HUES6 (cell line): ENCODE data around the gene TMEM119.
"Not testable (repeated sequence)": the region's sequence is repeated elsewhere in the genome, so short reads cannot be mapped to it uniquely, and the experiment has no call there.

Source experiments
- H3K27ac ChIP-seq: 2 replicates; pipeline ENCODE4 v1.7.0; 2013; ENCODE audit warnings: low read depth, mild to moderate bottlenecking, low read length, inconsistent platforms
- H3K27me3 ChIP-seq: 2 replicates; pipeline ENCODE4 v1.6.1; 2013; ENCODE audit warnings: low read length; ENCODE audit not compliant: control insufficient read depth, insufficient read depth
- H3K36me3 ChIP-seq: 2 replicates; pipeline ENCODE4 v1.6.1; 2013; ENCODE audit warnings: low read length; ENCODE audit not compliant: control insufficient read depth, insufficient read depth
- H3K4me1 ChIP-seq: 2 replicates; pipeline ENCODE4 v1.6.1; 2013; ENCODE audit warnings: low read length; ENCODE audit not compliant: control insufficient read depth, insufficient read depth
- H3K4me3 ChIP-seq: 2 replicates; pipeline ENCODE4 v1.5.1; 2013; ENCODE audit warnings: low read depth, low read length
- H3K9ac ChIP-seq: one replicate; pipeline ENCODE4 v1.6.1; 2013; ENCODE audit warnings: mild to moderate bottlenecking, low read length
- H3K9me3 ChIP-seq: 2 replicates; pipeline ENCODE4 v1.6.1; 2013; ENCODE audit warnings: low read depth, low read length; ENCODE audit not compliant: control insufficient read depth, insufficient read depth

The TMEM119 gene

DNA sequence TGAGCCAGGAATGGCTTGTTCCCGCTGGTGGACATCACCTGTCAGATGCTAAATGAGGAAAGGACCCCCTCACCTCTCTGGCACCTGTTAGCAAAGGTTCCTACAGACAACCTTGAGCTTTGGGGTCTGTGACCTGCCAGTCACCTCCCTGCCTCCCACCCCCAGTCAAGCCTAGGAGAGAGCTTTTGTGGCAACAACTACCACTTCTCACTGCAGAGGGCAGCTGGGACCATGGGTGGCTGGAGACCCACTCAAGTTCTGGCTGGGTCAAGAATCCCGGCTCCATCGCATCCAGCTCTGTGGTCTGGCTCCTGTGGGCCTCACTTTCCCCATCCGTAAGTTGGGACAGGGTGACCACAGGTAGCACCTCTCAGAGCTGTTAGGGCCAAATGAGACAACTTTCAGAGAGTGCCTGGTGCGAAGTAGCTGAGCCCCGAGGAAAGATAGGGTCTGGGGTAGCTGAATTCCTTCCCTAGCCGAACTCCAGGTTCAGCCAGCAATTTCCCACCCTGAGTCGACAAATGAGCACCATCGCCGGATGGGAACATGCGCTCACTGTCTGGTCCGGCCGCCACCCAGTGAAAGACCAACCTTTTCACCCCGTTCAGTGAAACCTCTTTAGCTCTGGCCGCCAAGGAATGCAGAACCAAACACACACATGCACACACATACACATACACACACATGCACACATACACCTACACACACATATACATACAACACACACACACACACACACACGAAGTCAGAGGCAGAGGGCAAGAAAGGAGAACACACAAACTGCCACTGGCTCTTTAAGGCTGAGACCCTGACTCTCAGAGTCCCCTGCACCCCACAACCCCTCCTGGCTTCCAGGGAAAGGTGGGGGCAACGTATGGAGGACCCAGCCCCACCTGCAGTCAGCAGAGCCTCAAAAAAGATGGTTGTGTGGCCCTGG lies 1.9 kb downstream of the TMEM119 start:
- Histone ChIP-seq H3K4me1 (peaks cover 13% of the 10 kb centered on the region; the same call in 1 of the 2 replicates), H3K27ac (no peak overlapping the region), H3K27me3 (no peaks in the 10 kb centered on the region), H3K4me3 (no peak overlapping the region), H3K9ac (no peak overlapping the region), H3K36me3 (no peaks in the 10 kb centered on the region), H3K9me3 (no peaks in the 10 kb centered on the region)

DNA sequence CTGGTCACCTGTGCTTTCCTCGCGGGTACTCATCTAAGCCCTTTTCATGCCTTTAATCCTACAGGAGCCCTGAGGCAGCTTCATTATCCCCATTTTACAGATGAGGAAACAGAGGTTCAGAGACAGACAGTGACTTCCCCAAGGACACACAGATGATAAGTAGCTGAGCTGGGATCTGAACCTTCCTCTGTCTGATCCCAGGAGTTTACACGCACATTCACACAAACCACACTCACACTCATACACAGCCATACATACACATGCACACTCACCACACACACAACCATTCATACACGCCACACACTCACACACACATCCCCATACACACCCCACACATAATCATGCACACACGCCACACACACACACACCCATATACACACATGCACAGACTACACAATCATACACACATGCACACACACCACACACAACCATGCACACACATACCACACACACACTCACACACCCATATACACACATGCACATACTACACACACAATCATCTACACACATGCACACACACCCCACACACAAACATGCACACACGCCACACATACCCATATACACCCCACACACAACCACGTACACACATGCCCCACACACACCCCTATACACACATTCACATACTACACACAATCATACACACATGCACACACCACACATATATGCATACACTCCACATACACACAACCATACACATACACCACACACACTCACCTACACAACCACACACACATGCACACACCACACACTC lies 2.7 kb downstream of the TMEM119 start:
- Histone ChIP-seq H3K4me3 (no peak overlapping the region), H3K36me3 (no peaks in the 10 kb centered on the region), H3K9ac (no peak overlapping the region), H3K4me1 (peaks cover 13% of the 10 kb centered on the region; the same call in 1 of the 2 replicates), H3K27me3 (no peaks in the 10 kb centered on the region), H3K27ac (no peak overlapping the region), H3K9me3 (no peaks in the 10 kb centered on the region)

DNA sequence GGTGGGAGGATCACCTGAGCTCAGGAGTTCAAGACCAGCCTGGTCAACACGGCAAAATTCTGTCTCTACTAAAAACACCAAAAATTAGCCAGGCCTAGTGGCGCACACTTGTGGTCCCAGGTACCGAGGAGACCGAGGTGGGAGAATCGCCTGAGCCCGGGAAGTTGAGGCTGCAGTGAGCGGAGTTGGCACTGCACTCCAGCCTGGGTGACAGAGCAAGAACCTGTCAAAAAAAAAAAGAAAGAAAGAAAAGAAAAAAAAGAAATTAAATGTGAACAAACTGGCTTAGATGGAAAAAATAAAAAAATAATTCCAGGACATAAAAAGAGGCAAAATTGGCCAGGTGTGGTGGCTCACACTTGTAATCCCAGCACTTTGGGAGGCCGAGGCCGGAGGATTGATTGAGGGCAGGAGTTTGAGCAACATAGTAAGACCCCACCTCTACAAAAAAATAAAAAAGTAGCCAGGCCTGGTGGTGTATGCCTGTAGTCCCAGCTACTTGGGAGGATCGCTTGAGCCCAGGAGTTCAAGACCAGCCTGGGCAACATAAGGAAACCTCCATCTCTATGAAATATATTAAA lies 3.5 kb downstream of the TMEM119 start:
- H3K36me3 ChIP-seq = no peaks in the 10 kb centered on the region
- peaks cover 15% of the 10 kb centered on the region; the same call in 1 of the 2 replicates for H3K4me1 ChIP-seq
- no peak overlapping the region for H3K9ac ChIP-seq
- H3K4me3 ChIP-seq = no peak overlapping the region
- H3K9me3 ChIP-seq = no peaks in the 10 kb centered on the region
- no peaks in the 10 kb centered on the region for H3K27me3 ChIP-seq
- H3K27ac ChIP-seq = no peak overlapping the region

DNA sequence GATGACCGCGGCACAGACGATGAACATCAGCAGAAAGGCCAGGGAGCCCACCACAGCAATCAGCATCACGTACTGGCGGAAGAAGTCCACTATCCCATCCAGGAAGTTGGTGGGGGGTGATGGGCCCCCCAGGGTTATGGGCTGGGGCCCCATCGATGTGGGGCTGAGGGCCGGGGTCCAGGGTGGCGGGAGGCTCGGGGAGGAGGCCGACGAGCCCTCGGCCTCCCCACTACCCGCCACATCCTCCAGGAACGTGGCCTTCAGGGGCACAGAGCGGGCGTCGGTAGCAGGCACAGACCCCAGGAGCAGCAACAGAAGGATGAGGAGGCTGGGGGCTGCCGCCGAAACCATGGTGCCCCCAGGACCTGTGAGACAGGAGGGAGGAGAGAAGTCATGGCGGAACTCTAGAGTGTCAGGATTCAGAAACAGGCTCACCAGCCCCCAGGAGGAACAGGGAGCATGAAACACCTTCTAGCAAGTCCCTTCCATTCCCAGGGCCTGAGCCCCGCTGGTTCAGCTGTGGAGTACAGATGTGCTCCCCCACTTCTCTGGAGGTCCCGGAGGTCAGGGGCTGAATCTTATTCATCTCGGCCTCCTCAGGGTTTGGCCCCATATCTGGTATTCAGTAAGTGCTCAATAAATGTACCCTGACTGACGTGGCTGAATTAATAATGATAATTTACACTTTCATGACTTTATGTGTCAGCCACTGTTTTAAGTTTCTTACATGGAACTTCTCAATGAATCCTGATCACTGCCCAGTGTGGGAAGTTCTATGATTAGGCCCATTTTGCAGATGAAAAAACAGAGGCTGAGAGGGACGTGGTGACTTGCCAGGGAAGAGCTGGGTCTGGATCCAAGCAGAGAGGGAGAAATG lies 5.6 kb downstream of the TMEM119 start:
- Histone ChIP-seq H3K9me3 (no peaks in the 10 kb centered on the region), H3K9ac (no peak overlapping the region), H3K36me3 (no peaks in the 10 kb centered on the region), H3K27ac (no peak overlapping the region), H3K27me3 (no peaks in the 10 kb centered on the region), H3K4me1 (peaks cover 20% of the 10 kb centered on the region), H3K4me3 (no peak overlapping the region)

DNA sequence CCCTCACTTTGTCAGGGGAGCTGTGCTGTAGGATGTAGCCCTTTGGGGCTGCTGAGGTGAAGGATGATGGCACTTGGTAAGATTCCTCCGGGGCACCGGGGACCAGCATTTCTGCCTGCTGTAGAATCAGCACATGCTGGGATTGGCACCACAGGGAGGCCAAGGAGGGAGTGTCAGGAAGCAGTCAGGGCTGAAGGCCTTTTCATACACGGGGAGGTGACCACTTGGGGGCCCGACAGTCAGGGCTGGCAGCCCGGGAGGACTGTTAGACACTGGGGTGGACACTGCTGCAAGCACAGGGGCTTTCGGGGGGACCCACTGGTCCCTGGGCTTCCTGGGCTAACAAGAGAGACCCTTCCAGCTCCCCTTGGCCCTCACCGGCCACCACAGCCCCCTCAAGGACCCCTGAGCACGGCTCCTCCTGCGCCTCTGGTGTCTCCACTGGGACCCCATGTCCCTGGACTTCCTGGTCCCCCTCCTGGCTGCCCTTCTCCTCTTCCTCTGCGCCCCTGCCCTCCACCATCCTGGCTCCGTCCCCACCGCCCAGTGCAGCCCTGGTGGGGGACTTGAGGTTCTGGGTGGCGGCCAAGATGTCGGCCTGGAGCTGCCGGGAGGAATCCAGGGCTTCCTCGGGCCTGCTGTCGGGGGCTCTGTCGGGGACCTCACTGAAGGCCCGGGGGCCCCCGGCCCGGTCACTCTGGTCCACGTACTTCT lies 6.5 kb downstream of the TMEM119 start:
- Histone ChIP-seq H3K36me3 (no peaks in the 10 kb centered on the region), H3K9me3 (no peaks in the 10 kb centered on the region), H3K27ac (no peak overlapping the region), H3K9ac (no peak overlapping the region), H3K4me3 (no peak overlapping the region), H3K27me3 (no peaks in the 10 kb centered on the region), H3K4me1 (peaks cover 16% of the 10 kb centered on the region)

DNA sequence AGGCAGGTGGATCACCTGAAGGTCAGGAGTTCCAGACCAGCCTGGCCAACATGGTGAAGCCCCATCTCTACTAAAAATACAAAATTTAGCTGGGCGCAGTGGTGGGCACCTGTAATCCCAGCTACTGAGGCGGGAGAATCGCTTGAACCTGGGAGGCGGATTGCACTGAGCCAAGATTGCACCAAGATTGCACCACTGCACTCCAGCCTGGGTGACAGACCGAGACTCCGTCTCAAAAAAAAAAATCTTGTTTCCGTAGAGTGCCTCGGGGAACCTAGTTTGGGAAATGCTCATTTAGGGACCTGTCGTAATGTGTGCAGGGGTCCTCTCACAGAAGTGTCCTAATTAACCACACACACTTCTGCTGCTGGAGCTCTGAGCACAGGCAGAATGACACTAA lies 7.4 kb downstream of the TMEM119 start:
- not testable (repeated sequence) for H3K9ac ChIP-seq, H3K36me3 ChIP-seq, H3K9me3 ChIP-seq, H3K27ac ChIP-seq, H3K4me3 ChIP-seq, H3K27me3 ChIP-seq
- peaks cover 16% of the 10 kb centered on the region for H3K4me1 ChIP-seq

DNA sequence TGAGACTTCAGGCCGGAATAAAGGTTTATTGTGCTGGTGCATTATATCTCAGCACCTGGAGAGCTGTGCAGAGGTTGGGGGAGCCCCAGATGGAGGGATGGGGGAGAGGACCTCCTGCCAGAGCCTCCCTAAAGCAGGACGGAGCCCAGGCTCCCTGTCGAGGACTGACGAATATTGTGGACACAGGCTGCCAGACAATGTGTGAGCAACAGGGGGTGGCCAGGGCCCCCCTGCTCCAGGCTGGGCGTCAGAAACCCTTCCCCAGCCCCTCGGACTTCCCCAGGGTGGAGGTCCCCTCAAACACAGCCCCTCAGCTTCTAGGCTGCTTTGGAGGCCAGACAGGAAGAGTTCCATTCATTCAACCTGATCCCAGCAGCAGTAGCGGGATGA lies 8.0 kb downstream of the TMEM119 start:
- Histone ChIP-seq H3K9me3 (no peaks in the 10 kb centered on the region), H3K9ac (no peak overlapping the region), H3K4me3 (no peak overlapping the region), H3K27me3 (no peaks in the 10 kb centered on the region), H3K36me3 (no peaks in the 10 kb centered on the region), H3K27ac (no peak overlapping the region), H3K4me1 (peaks cover 16% of the 10 kb centered on the region)

DNA sequence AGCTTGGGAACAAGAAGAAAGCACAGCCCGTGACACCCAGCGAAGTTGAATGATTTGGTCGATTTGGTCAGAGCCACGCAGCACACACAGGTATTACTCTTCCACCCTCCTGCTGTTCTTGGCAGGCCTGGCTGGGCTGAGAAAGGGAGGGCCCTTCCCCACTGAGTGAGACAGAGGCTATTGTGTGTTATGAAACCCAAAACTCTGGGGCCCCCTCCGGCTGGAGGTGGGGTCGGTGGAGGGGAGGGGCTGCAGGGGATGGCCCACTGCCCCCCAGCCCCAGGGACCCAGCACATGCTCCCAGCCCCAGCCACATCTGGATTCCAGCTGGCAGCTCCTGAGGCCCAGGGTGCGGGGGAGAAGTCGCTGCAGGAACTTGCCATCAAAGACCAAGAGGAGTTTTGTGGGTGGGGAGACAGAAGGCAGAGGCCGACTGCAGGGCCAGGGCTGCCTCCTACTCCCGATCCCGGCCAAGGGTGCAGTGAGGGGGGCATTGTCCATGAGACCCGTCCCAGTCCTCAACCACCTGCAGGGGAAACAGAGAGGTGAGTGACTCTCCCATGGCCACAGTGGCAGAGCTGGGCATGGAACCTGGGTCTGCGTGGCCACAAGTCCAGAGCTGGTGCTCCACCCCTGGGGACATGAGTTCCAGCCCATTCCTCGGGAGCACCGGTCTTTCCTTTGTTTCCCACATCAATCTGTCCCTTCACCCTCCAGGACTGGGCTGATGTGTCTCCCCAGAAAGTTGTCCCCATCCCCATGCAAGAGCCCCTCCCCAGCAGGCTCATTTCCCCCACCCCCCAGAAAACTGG lies 8.7 kb downstream of the TMEM119 start:
- H3K27me3 ChIP-seq = no peaks in the 10 kb centered on the region
- H3K4me1 ChIP-seq = peaks cover 16% of the 10 kb centered on the region
- H3K27ac ChIP-seq = no peak overlapping the region
- no peak overlapping the region for H3K4me3 ChIP-seq
- no peak overlapping the region for H3K9ac ChIP-seq
- no peaks in the 10 kb centered on the region for H3K36me3 ChIP-seq
- H3K9me3 ChIP-seq = no peaks in the 10 kb centered on the region

DNA sequence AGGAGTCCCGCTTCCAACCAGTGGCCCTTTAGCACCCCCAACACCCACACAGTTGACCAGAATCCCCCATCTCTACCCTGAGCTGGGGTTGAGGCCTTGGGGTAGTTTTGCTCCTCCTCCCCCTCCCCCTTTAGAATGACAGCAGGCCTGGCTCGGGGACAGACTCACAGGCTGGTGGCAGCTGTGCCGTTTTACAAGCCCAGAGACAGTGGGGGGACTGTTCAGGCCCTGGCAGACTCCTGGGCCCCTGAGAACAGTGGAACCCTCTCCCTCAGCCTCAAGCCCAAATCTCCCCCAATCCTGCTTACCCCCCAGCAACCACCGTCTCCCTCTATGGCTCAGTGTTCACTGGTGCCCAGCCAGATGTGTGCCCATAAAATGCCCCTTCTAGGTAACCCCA lies 10.1 kb downstream of the TMEM119 start:
- no peaks in the 10 kb centered on the region for H3K9me3 ChIP-seq
- H3K4me3 ChIP-seq = no peak overlapping the region
- H3K4me1 ChIP-seq = peaks cover 10% of the 10 kb centered on the region
- H3K27ac ChIP-seq = no peak overlapping the region
- no peak overlapping the region for H3K9ac ChIP-seq
- no peaks in the 10 kb centered on the region for H3K27me3 ChIP-seq
- no peaks in the 10 kb centered on the region for H3K36me3 ChIP-seq
